NB4 (cell line): ENCODE measurements around the gene PPP3R1.

Experiments used
- MYC ChIP-seq: IDR thresholded peaks from 2 replicates; pipeline ENCODE4 v1.6.1; 2011; ENCODE audit warnings: low read depth, low read length
- TF ChIP-seq, protein P1 (sequence below): IDR thresholded peaks from 2 replicates; pipeline ENCODE4 v1.6.1; 2011; ENCODE audit warnings: low read depth, low read length

DNA sequence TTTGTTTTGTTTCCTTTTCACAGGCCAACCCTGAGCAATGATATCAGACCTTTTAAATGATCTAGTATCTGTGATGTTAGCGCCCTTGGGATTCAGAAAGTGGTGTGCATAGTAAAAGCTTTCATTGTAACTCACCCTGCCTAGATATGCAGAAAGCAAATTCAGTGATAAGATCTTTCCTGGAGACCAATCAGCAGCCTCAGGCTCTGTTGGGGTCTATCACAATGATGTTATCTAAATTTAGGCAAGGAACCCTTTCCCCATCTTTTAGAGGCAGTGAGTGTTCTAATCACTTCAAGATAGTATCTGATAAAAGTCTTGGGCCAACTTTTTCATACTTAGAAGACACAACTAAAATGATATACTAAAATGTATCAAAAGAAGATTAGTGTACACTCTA, 118.2 kb downstream of the PPP3R1 start:
- TF ChIP-seq, protein P1, sequence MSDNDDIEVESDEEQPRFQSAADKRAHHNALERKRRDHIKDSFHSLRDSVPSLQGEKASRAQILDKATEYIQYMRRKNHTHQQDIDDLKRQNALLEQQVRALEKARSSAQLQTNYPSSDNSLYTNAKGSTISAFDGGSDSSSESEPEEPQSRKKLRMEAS, result no peak
- no peak for TF ChIP-seq MYC
